Stimulated activated CD4-positive, alpha-beta T cell treated with anti-CD3 and anti-CD28 coated beads, Interleukin-2, amount 100 ng/mL, for 4 hours (primary cell): ENCODE measurements around the gene DMRTA1.
A peak's percentile ranks its signal among the peaks of the same experiment; 100 is the strongest.
"Not testable (repeated sequence)": the region's sequence is repeated elsewhere in the genome, so short reads cannot be mapped to it uniquely, and the experiment has no call there.

Experiments used
- DNase-seq: peaks from one replicate; pipeline ENCODE4 v3.0.0-alpha.2; 2020; ENCODE audit warnings: low read depth

The DMRTA1 gene, protein sequence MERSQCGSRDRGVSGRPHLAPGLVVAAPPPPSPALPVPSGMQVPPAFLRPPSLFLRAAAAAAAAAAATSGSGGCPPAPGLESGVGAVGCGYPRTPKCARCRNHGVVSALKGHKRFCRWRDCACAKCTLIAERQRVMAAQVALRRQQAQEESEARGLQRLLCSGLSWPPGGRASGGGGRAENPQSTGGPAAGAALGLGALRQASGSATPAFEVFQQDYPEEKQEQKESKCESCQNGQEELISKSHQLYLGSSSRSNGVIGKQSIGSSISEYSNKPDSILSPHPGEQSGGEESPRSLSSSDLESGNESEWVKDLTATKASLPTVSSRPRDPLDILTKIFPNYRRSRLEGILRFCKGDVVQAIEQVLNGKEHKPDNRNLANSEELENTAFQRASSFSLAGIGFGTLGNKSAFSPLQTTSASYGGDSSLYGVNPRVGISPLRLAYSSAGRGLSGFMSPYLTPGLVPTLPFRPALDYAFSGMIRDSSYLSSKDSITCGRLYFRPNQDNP

DNA sequence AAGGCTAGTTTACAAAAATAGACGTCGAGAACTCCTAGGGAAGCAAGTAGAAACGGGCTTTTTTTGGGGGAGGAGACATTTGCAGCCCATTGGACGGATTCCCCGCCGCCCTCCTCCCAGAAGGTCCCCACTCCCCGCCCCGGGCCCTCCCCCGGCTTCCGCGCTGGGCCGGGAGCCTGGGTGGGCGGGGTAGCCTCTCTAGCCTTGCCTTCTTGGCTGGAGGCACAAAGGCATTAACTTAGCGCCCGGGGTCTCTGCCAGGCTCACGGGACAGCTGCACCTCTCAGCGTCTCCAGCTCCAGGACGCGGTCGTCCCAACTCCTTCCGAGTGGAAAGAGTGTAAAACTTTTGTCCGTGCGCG lies at the start of gene DMRTA1:
TSS of gene DMRTA1 (plus strand) at position 236 of the 361 bp plus-strand sequence. CDS start 242 bp downstream, outside the sequence.
- no peak for DNase-seq

DNA sequence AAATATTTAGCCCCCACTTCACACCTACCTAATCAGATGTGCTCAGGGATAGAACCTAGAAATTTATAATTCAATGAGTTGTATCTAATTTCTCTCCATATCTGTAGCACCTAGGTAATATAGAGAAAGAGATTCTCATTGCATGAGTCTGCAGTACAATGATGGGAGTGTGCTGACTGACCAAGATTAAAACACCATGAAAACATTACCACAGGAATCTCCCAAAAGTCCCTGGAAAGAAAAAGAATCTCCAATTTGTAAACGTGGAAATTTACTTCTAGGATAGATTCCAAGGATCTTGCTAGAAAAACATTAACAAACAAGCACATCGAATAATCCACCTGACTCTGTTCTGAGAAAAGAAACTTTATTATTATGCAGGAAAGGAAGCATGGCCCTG lies 45.0 kb upstream of the DMRTA1 start:
- DNase-seq, result no peak

DNA sequence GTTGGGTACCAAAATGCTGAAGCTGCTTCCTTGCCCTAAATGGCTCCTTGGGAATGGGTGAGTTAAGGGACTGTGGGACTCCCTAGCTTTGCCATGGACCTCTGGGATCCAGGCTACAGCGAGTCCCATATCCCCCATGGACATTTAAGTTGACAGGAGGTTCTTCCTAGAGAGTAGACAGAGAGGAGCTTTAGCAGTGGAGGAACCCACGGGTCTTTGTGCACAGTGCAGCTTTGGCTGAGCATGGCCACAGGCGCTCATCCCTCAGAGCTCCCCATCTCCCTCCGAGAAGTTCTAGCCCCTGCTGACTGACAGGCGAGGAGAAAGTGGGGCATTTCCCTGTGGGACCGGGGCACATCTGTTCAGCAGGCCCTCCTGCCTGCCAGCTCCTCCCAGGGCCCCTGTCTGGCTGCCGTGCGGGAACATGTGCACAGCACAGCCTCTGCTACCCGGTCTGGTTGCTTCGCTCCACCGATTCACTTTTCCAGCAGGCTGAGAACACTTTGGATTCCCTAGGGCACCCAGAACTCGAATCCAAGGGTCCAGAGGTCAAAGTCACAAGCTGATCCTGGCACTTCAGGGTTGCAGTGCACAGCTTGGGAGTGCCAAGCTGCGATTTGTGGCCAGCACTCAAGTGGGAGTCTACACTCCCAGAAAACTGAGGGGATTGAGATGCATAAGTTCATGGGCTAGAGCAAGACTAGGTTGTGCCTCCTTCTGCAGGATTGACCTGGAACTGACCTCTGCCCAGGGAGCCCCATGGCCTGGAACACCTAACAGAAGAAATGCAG lies 40.6 kb upstream of the DMRTA1 start:
- no peak for DNase-seq

DNA sequence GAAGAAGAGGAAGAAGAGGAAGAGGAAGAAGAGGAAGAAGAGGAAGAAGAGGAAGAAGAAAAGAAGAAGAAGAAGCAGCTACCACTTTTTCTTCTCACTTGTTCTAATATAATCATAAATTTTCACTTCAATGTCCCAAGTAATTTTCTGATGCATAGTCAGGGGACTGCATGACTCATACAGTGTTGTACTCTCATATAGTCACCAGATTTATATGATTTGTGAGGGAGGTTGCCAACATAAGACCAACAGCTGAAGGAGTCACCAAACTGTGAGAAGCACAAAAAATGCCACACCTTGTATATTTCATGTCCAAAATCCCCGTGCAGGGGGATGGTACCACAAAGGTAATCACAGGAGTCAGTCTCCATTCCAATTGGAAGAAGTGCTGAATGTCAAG lies 32.7 kb upstream of the DMRTA1 start:
- DNase-seq, result no peak

DNA sequence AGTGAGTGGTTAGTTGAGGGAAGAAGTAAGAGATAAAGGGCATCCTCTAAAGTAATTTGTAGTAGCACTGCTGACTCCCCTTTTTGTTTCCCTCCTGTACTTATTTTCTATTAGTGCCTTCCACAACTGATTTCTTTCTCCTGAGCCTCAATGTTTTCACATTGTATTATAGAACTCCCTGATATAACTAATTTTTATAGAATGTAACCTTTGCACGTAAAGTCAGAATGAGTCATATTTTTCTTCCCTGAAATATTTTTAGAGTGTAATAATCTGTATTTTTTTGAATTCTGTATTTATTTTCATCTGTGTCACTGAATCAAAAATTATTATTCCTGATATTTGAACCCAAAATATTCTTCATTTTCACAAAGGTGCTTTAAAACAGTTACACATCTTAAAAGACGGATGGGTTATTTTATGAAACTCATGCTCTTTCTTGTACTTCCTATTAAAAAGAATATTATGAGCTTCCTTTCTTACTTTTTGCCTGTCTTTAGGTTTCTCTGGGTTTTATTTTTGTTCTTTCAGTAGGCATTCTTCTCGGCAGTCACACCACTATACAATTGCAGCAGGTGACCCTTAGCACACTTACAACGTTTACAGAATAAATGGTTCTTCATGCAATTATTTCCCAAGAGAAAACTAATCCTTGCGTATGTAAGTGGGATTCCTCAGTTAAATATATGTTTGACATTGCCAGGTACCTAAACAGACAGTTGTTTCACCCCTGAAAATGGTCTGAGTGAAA lies 30.5 kb upstream of the DMRTA1 start:
- no peak for DNase-seq

DNA sequence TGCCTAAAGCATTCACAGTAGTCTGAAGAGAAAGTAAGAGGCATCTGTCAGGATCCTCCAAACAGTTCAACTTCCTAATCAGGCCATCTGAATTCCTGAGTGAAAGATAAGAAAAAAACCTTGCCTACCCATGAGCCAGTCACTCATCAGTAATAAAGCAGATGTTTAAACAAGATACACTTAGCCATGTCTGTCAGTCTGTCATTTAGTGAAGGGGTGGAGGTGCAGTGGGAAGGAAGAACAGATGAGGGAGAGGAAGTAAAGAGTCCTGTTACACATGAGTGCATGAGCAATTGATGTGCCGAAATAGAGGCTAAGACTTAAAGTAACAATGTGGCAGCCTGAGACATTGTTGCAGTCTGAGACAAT lies 29.9 kb upstream of the DMRTA1 start:
- DNase-seq, result no peak

DNA sequence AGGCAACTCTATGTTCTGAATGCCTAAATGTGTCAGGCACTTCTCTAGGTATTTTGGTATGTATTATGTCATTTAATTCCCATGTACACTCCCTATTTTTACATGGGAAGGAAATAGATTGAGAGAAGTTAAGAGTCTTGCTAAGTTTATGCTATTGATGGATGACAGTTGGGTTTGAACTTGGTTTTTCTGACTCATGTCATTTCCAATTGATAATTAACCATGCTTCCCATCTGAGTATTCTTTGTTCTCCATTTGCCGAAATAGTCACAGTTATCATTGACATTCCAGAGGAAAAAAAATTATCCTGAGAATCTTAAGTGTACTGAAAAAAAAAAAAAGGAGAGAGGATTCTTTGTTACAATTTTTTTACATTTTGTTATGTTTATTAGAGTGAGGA lies 23.1 kb upstream of the DMRTA1 start:
- no peak for DNase-seq

DNA sequence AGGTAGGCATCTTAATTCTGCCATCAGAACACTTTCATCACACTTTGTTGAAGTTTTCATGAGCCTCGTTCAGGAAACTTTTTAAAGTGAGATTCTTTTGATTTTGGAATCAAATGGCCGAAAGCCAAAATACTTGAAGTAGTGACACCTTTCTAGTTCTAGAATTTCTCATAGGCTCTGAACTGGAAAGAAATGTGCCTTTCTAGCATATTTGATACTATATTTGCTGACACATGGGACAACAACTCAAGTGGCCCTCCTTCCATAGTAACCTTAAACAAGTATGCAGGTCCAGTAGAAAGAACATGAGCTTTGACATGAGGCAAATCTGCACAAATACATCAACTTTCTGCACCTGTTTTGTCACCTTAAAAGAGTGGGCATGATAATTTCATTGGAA lies 22.0 kb upstream of the DMRTA1 start:
- DNase-seq, result no peak

DNA sequence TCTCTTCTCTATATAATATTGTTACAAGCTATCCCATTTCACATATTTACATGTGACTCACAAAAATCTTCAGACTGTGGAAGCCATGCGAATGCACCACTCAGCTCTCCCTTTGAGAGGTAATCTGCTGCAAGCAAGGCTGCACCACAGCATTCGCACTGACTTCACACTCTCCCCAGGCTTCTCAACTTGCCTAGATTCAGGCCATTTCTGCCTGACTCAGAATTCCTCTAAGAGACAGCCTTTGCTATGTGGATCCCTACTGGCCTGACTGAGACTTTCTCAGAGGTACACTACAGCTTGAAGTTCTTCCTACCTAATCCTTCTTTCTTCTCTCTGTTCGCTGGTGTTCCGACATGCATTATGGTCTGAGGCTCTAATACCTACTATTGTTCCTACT lies 21.1 kb upstream of the DMRTA1 start:
- DNase-seq, result no peak

DNA sequence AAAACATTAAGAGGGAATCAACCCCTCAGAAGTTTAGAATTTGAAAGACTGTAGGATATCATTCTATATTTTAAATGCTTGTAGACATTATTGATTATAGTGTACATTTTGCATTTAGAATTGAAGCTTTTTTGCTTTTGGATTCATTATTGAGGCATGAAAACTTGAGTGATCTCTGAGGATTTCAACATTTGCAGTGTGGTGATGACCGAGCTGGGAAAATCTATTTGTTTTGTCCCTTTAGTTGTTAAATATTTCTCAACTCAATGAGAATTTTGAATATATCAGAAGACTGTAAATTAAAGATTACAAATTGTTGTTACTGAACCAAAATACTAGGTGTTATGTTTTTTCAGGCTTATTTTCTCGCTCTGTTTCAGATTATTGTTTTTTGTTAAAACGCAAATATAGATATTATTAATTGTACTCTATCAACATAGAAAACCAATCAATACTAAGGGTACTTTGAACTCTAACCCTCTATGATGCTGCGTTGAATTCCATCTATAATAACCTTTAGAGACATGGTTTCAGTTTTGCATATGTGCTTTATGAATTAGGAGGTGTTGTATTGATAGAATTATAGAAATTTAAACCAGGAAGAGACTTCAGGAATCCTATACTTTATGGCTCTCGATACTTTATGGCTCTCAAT lies 19.3 kb upstream of the DMRTA1 start:
- DNase-seq, result no peak

DNA sequence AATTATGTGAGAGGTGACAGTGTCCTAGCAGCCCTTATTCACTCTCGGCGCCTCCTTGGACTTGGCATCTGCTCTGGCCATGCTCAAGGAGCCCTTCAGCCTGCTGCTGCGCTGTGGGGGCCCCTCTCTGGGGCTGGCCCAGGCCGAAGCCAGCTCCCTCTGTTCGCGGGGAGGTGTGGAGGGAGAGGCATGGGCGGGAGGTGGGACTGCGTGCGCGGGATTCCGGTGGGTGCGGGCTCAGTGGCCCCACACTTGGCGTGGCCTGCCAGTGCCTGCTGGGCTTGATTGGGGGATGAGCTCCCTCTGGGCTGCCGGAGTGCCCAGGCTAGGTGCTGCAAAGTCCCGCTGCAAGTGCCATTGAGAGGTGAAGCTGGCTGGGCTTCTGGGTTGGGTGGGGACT lies 12.9 kb upstream of the DMRTA1 start:
- no peak for DNase-seq

DNA sequence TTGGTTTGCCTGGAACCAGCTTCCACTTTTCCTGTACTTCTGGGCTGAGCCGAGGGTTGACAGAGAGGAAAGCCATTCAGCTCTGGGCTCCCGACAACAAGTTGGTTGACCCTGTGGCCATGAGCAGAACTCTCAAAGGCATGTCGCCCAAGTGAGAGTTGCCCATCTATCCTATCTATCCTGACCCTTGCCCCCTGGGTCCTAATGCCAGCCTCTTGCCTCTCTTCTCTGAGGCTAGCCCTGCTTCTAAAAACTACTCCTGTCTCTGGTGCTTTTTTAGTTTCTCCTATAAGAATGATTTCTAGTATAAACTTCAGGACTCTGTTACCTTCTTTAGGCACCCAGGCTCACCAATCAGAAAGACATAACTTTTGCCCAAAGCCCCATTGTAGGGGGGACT lies 11.4 kb upstream of the DMRTA1 start:
- not testable (repeated sequence) for DNase-seq

DNA sequence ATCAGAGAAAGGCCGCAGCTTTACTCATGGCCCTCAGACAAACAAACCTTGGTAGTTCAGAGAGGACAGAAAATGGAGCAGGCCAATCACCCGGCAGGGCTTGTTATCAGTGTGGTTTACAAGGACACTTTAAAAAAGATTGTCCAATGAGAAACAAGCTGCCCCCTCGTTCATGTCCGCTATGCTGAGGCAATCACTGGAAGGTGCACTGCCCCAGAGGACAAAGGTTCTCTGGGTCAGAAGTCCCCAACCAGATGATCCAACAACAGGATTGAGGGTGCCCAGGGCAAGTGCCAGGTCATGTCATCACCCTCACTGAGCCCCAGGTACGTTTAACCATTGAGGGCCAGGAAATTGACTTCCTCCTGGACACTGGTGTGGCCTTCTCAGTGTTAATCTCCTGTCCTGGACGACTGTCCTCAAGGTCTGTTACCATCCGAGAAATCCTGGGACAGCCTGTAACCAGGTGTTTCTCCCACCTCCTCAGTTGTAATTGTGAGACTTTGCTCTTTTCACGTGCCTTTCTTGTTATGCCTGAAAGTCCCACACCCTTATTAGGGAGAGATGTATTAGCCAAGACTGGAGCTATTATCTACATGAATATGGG lies 9.1 kb upstream of the DMRTA1 start:
- DNase-seq, result not testable (repeated sequence)

DNA sequence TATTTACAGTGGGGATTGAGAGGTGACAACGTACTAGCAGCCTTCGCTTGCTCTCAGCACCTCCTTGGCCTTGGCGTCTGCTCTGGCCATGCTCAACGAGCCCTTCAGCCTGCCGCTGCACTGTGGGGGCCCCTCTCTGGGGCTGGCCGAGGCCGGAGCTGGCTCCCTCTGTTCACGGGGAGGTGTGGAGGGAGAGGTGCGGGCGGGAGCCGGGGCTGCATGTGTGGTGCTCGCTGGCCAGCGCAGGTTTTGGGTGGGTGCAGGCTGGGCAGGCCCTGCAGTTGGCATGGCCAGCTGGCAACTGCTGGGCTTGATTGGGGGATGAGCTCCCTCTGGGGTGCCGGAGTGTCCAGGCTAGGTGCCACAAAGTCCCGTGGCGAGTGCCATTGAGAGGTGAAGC lies 5.8 kb upstream of the DMRTA1 start:
- no peak for DNase-seq

DNA sequence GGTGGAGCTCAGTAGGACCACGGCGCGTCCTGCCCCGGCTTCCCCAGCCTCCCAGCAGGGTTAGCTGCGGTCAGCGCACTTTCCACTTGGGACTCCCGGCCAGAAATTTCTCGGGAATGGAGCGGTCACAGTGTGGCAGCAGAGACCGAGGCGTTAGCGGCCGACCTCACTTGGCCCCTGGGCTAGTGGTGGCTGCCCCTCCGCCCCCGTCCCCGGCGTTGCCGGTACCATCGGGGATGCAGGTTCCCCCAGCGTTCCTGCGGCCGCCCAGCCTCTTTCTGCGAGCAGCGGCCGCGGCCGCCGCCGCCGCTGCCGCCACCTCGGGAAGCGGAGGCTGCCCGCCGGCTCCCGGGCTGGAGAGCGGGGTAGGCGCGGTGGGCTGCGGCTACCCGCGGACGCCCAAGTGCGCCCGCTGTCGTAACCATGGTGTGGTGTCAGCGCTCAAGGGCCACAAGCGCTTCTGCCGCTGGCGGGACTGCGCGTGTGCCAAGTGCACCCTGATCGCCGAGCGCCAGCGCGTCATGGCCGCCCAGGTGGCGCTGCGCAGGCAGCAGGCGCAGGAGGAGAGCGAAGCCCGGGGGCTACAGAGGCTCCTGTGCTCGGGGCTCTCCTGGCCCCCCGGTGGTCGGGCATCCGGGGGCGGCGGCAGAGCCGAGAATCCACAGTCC lies 460 bp downstream of the DMRTA1 start:
- no peak for DNase-seq

DNA sequence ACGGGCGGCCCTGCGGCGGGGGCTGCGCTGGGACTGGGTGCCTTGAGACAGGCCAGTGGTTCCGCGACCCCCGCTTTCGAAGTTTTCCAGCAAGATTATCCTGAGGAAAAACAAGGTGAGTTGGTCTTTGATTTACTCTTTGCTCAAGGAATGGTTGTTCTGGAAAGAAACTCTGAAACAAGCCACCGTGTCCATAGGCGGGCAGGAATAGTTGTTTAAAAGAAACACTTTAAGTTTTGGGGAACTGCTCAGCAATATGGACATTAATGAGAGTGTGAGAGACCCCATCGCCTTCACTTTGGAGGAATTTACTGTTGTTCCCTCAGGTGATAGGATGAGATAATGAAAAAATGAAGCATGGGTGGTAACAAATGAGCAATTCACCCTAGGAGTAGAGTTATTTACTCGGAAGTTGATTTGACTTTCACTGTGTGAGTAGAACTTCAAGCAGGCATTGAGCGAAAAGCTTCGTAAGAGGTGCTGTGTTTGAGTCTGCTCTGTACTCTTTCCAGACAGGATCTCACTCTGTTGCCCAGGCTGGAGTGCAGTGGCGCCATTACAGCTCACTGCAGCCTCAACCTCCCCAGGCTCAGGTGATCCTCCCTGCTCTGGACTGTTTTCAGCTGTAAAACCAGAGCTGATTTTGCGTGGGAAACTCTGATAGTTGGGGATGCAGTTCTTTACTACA lies 1.1 kb downstream of the DMRTA1 start:
- DNase-seq, result no peak

DNA sequence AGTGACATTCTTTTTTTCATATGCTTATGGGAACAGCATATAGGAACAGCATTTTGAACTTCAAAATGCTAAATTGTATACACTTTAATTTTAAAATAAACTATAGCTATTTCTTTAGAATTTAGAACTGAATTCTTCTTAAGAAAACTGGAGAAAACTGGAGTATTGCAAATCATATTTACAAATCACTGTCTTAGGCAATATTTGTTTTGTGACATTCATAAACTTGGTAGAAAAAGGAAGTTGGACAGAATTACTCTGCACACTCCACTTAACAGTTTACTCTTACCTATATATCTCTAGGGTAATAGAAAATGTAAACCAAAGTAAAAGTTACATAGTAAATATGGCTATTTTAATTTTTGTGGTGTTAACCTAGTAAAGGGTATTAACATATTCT lies 3.1 kb downstream of the DMRTA1 start:
- DNase-seq, result no peak

DNA sequence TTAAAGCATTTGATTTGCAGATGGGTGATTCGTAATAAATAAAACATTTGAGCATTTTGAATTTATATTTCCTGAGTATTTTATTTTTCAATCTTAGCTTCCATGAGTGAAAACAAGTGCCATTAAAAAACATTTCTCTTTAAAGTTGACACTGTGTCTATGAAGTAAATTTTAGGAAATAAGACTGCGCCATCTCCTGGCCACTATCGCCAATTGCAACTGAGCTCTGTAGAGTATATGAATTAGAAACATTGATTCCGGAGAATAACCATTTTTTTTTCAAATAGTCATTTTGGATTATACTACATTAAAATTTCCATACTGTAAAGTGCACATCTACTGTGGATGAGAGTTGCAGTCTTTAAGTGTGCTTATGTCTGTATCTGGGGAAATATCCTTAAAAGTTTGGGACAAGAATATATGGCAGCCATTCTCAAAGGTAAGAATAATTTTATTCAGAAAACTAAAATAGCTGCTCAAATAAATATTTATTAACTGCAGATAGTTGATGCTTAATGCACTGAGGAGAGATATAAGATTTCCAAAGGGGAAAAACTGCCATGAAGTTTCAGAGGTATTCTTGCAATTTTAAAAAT lies 5.9 kb downstream of the DMRTA1 start:
- peak; percentile 18 for DNase-seq

DNA sequence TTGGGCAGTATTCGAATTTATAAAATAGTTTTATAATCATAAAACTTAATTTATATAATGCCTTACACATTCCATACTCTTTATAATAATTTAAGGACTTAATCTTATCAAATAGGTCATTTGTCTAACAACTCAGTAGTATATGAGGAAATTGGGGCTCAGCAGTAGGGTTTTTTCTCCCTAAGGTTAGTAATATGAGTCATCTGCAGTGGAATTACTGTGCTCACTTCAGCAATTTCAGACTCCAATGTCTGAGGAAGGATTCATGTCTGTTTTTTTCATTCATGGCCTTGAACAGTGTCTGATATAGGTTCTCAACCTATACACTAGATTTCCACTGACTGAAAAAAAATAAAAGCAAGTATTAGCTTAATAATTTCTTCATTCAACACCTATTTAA lies 7.4 kb downstream of the DMRTA1 start:
- no peak for DNase-seq

DNA sequence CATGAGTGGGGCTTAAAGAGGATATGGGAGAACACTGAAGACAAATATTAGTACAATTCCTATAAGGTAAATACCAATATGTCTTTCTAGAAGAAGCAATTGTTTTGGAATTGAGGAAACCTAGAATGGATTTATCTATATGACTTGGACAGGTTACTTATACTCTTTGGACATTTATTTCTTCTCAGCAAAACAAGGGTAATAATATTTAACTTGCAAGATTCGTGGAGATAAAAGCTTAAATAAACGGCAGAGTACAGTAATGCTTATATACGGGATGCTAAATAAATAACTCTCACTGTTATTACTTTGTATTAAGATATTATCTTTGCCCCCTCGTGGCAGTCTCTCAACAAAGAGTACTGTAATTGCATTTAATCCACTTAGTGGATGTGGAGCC lies 8.6 kb downstream of the DMRTA1 start:
- no peak for DNase-seq
